Measurements from ENCODE around the gene MARCKS.
"Not testable (repeated sequence)": the region's sequence is repeated elsewhere in the genome, so short reads cannot be mapped to it uniquely, and the experiment has no call there.

The MARCKS gene

GRCh38 chr6:113894712-113895674 lies 37.8 kb downstream of the MARCKS start:
- TF ChIP-seq CTCF (conservative IDR thresholded peaks at IDR 0.05; ENCODE audit: low read depth, low read length) = no peak
- no peak for DNase-seq (ENCODE audit: low read depth)
- H3K4me3 ChIP-seq (ENCODE audit: low read length) = no peak overlapping the region

GRCh38 chr6:113901482-113901881 lies 44.3 kb downstream of the MARCKS start:
- no peak for DNase-seq (ENCODE audit: low read depth)
- no peak for TF ChIP-seq CTCF (conservative IDR thresholded peaks at IDR 0.05; ENCODE audit: low read depth, low read length)

GRCh38 chr6:113903666-113904330 lies 46.7 kb downstream of the MARCKS start:
- no peak for DNase-seq (ENCODE audit: low read depth)

More at GRCh38 chr6:113901482-113901881, 44.3 kb downstream of the MARCKS start:
- H3K4me3 ChIP-seq (ENCODE audit: low read length) = no peak overlapping the region

GRCh38 chr6:113907102-113907815 lies 50.1 kb downstream of the MARCKS start:
- H3K4me3 ChIP-seq (ENCODE audit: low read length) = no peak overlapping the region
- DNase-seq (ENCODE audit: low read depth) = no peak
- no peak for TF ChIP-seq CTCF (conservative IDR thresholded peaks at IDR 0.05; ENCODE audit: low read depth, low read length)

More at GRCh38 chr6:113903666-113904330, 46.7 kb downstream of the MARCKS start:
- no peak for TF ChIP-seq CTCF (conservative IDR thresholded peaks at IDR 0.05; ENCODE audit: low read depth, low read length)
- H3K4me3 ChIP-seq (ENCODE audit: low read length) = no peak overlapping the region

GRCh38 chr6:113908801-113909200 lies 51.7 kb downstream of the MARCKS start:
- H3K4me3 ChIP-seq (ENCODE audit: low read length) = no peak overlapping the region
- TF ChIP-seq CTCF (conservative IDR thresholded peaks at IDR 0.05; ENCODE audit: low read depth, low read length) = no peak
- no peak for DNase-seq (ENCODE audit: low read depth)

GRCh38 chr6:113909224-113909856 lies 52.2 kb downstream of the MARCKS start:
- peak; percentile 50 for TF ChIP-seq CTCF (conservative IDR thresholded peaks at IDR 0.05; ENCODE audit: low read depth, low read length)
- H3K4me3 ChIP-seq (ENCODE audit: low read length) = no peak overlapping the region
- no peak for DNase-seq (ENCODE audit: low read depth)

- H3K4me3 ChIP-seq (ENCODE audit: low read length); DNase-seq (ENCODE audit: low read depth): not testable (repeated sequence)
Observed at GRCh38 chr6:113910285-113910684, 53.1 kb downstream of the MARCKS start.

Measured in retinal pigment epithelial cell (primary cell).